WTC11 (cell line): ENCODE results near the gene RAC3. TPM values are rescaled to one million over a fixed set of nuclear protein-coding genes. Genes with fewer than 3 reads are reported as not detected.

ENCODE experiments used
- ATAC-seq: fragments of 200-7000 bp; cut with Tn5 transposase; 2 replicates; pipeline ENCODE4 v1.10.0; 2021; ENCODE audit warnings: mild to moderate bottlenecking, moderate library complexity
- CTCF ChIA-PET: fragments of 300-600 bp; sonication (Branson Sonifier 250); formaldehyde crosslinking; loops from one replicate; lab custom pipeline; 2021; ENCODE audit warnings: antibody characterized with exemption; lab: Charles Lee
- POLR2A ChIA-PET: fragments of 350-600 bp; sonication (Branson Sonifier 250); formaldehyde crosslinking; loops from one replicate; lab custom pipeline; 2021; ENCODE audit warnings: antibody characterized with exemption; lab: Charles Lee
- DNase-seq: peaks from one replicate; pipeline ENCODE4 v3.0.0; 2021; ENCODE audit warnings: low spot score
- H3K27ac Mint-ChIP-seq: 2 replicates; pipeline ENCODE4 v1.8.0; 2021; ENCODE audit warnings: mixed read lengths
- H3K27me3 Mint-ChIP-seq: 2 replicates; pipeline ENCODE4 v1.8.0; 2021; ENCODE audit warnings: low read depth, mild to moderate bottlenecking, moderate library complexity, mixed read lengths
- H3K36me3 Mint-ChIP-seq: 2 replicates; pipeline ENCODE4 v1.8.0; 2021; ENCODE audit warnings: mixed read lengths
- H3K4me1 Mint-ChIP-seq: 2 replicates; pipeline ENCODE4 v1.8.0; 2022; ENCODE audit warnings: mixed read lengths
- H3K4me3 Mint-ChIP-seq: 2 replicates; pipeline ENCODE4 v1.8.0; 2021; ENCODE audit warnings: mild to moderate bottlenecking, moderate library complexity, mixed read lengths
- H3K9me3 Mint-ChIP-seq: 2 replicates; pipeline ENCODE4 v1.8.0; 2021; ENCODE audit warnings: mixed read lengths
- AR ChIP-seq: fragments of 250-450 bp; sonication (Bioruptor Pico); IDR thresholded peaks from 2 replicates; pipeline ENCODE4 v1.9.0; 2021; ENCODE audit warnings: mild to moderate bottlenecking
- ARID4B ChIP-seq: sonication (generic); formaldehyde crosslinking; IDR thresholded peaks from 2 replicates; pipeline ENCODE4 v1.8.0; 2023; ENCODE audit warnings: missing genetic modification reagents, mild to moderate bottlenecking, borderline replicate concordance
- ATF1 ChIP-seq: sonication (generic); formaldehyde crosslinking; IDR thresholded peaks from 2 replicates; pipeline ENCODE4 v1.8.1; 2023; ENCODE audit warnings: mild to moderate bottlenecking, moderate library complexity, missing genetic modification reagents
- ELF4 ChIP-seq: sonication (generic); formaldehyde crosslinking; IDR thresholded peaks from 2 replicates; pipeline ENCODE4 v1.8.1; 2022; ENCODE audit warnings: low read depth, mild to moderate bottlenecking, moderate library complexity, missing genetic modification reagents
- GRHL2 ChIP-seq: fragments of 250-450 bp; sonication (Bioruptor Pico); IDR thresholded peaks from 2 replicates; pipeline ENCODE4 v1.8.0; 2022; ENCODE audit warnings: mild to moderate bottlenecking, moderate library complexity; ENCODE audit not compliant: insufficient replicate concordance, severe bottlenecking
- HMGA2 ChIP-seq: fragments of 250-450 bp; sonication (Bioruptor Pico); IDR thresholded peaks from 2 replicates; pipeline ENCODE4 v1.4.0; 2021; ENCODE audit warnings: mild to moderate bottlenecking, moderate library complexity
- JUN ChIP-seq: sonication (generic); formaldehyde crosslinking; IDR thresholded peaks from 2 replicates; pipeline ENCODE4 v1.8.0; 2023; ENCODE audit warnings: mild to moderate bottlenecking, missing genetic modification reagents
- KAT7 ChIP-seq: sonication (generic); formaldehyde crosslinking; IDR thresholded peaks from 2 replicates; pipeline ENCODE4 v1.8.1; 2023; ENCODE audit warnings: missing genetic modification reagents, mild to moderate bottlenecking, borderline replicate concordance
- MAX ChIP-seq: sonication (generic); formaldehyde crosslinking; IDR thresholded peaks from 2 replicates; pipeline ENCODE4 v1.8.0; 2022; ENCODE audit warnings: mild to moderate bottlenecking, missing genetic modification reagents
- MLX ChIP-seq: sonication (generic); formaldehyde crosslinking; IDR thresholded peaks from 2 replicates; pipeline ENCODE4 v1.8.1; 2023; ENCODE audit warnings: mild to moderate bottlenecking, missing genetic modification reagents, moderate library complexity
- NFE2L1 ChIP-seq: sonication (generic); formaldehyde crosslinking; IDR thresholded peaks from 2 replicates; pipeline ENCODE4 v1.8.1; 2023; ENCODE audit warnings: missing genetic modification reagents
- SP1 ChIP-seq: sonication (generic); formaldehyde crosslinking; conservative IDR thresholded peaks from 2 replicates; pipeline ENCODE4 v1.8.1; 2022; ENCODE audit warnings: missing genetic modification reagents
- TEAD1 ChIP-seq: sonication (generic); formaldehyde crosslinking; IDR thresholded peaks from 2 replicates; pipeline ENCODE4 v1.8.0; 2022; ENCODE audit warnings: mild to moderate bottlenecking, missing genetic modification reagents
- ZNF219 ChIP-seq: sonication (generic); formaldehyde crosslinking; IDR thresholded peaks from 2 replicates; pipeline ENCODE4 v1.8.0; 2023; ENCODE audit warnings: missing genetic modification reagents, mild to moderate bottlenecking, borderline replicate concordance
- ZNF263 ChIP-seq: sonication (generic); formaldehyde crosslinking; IDR thresholded peaks from 2 replicates; pipeline ENCODE4 v1.8.1; 2022; ENCODE audit warnings: low read depth, mild to moderate bottlenecking, moderate library complexity, missing genetic modification reagents
- ZNF396 ChIP-seq: fragments of 250-450 bp; sonication (Bioruptor Pico); IDR thresholded peaks from 2 replicates; pipeline ENCODE4 v1.8.0; 2021; ENCODE audit warnings: mild to moderate bottlenecking, moderate library complexity, borderline replicate concordance
- ZNF416 ChIP-seq: fragments of 250-450 bp; sonication (Bioruptor Pico); IDR thresholded peaks from 2 replicates; pipeline ENCODE4 v1.9.0; 2021; ENCODE audit warnings: mild to moderate bottlenecking, inconsistent platforms
- ZNF425 ChIP-seq: fragments of 250-450 bp; sonication (Bioruptor Pico); conservative IDR thresholded peaks from 2 replicates; pipeline ENCODE4 v1.9.0; 2021; ENCODE audit warnings: mild to moderate bottlenecking
- ZSCAN18 ChIP-seq: fragments of 250-450 bp; sonication (Bioruptor Pico); IDR thresholded peaks from 2 replicates; pipeline ENCODE4 v2.1.2; 2022; ENCODE audit warnings: mild to moderate bottlenecking, moderate library complexity
- total RNA-seq: library from RNA; stranded (reverse); gene quantifications from 3 replicates; pipeline ENCODE4 v1.2.3, GENCODE V29; 2021

RAC3 gene
- total RNA-seq, 1 experiment from 2014 or later, result 163 TPM

GRCh38 chr17:82070611-82071010, 39.1 kb downstream of the RAC3 start:
- DNase-seq (no peak), ATAC-seq (no peak)
- H3K27ac Mint-ChIP-seq, result no peak overlapping the region
- H3K27me3 Mint-ChIP-seq, result peaks cover 17% of the 10 kb centered on the region
- H3K36me3 Mint-ChIP-seq, result no peaks in the 10 kb centered on the region
- H3K9me3 Mint-ChIP-seq, result no peaks in the 10 kb centered on the region
- no peak overlapping the region for H3K4me3 Mint-ChIP-seq
- POLR2A ChIA-PET, result no interaction called here
- CTCF ChIA-PET, result interaction anchor here (1.0 kb wide), 1 partner anchor 51 kb away, joined by 3 read pairs; no protein-coding TSS in a partner anchor
- H3K4me1 Mint-ChIP-seq, result 0 out of 2 replicates have a peak, but pooled peaks cover 2% of the 10 kb centered on the region
- TF ChIP-seq KAT7, result no peak
- no peak for TF ChIP-seq ZNF263
- no peak for TF ChIP-seq ZNF396 (CRISPR knock-in tag)
- TF ChIP-seq SP1, result no peak
- TF ChIP-seq MLX (CRISPR knock-in tag), result no peak
- no peak for TF ChIP-seq AR
- no peak for TF ChIP-seq HMGA2 (CRISPR knock-in tag)
- TF ChIP-seq NFE2L1 (CRISPR knock-in tag), result no peak
- TF ChIP-seq MAX (CRISPR knock-in tag), result no peak
- TF ChIP-seq ARID4B (CRISPR knock-in tag), result no peak
- TF ChIP-seq JUN (CRISPR knock-in tag), result no peak
- no peak for TF ChIP-seq ZNF425 (CRISPR knock-in tag)
- no peak for TF ChIP-seq ZNF416
- no peak for TF ChIP-seq TEAD1 (CRISPR knock-in tag)
- no peak for TF ChIP-seq ZSCAN18
- TF ChIP-seq GRHL2 (CRISPR knock-in tag), result no peak
- no peak for TF ChIP-seq ZNF219
- no peak for TF ChIP-seq ELF4 (CRISPR knock-in tag)
- no peak for TF ChIP-seq ATF1 (CRISPR knock-in tag)
